A549 (cell line): Measurements from ENCODE around the gene RNF112. TPM values are rescaled to one million over a fixed set of nuclear protein-coding genes. Genes with fewer than 3 reads are reported as not detected.
A peak's percentile ranks its signal among the peaks of the same experiment; 100 is the strongest.

Experiments used
- ATAC-seq, 2 experiments: fragments of 200-7000 bp in 1 of 2; fragments of >200 bp in 1 of 2; cut with Nextera tagmentation in 1 of 2; cut with Tn5 transposase in 1 of 2; 3 replicates each; pipeline versions ENCODE4 v1.8.0 to v1.9.1; 2018 to 2020; ENCODE audit warnings: mild to moderate bottlenecking in 1 of 2, moderate library complexity in 1 of 2
- CTCF ChIA-PET: fragments of 300-600 bp; sonication (Branson Sonifier 250); formaldehyde crosslinking; extraction: SDS; loops from one replicate; lab custom pipeline; 2021; ENCODE audit warnings: antibody characterized with exemption, inconsistent platforms; lab: Yijun Ruan, JAX
- POLR2A ChIA-PET: fragments of 350-600 bp; formaldehyde crosslinking; extraction: SDS; loops from one replicate; lab custom pipeline; 2021; ENCODE audit warnings: antibody characterized with exemption, inconsistent platforms; lab: Yijun Ruan, JAX
- DNase-seq, 2 experiments: peaks; one replicate each; pipeline versions ENCODE4 v3.0.0 to v3.0.0-alpha.2; 2011 to 2016; ENCODE audit warnings: low read depth in 1 of 2, low spot score in 1 of 2
- FAIRE-seq: peaks from 2 replicates; lab custom pipeline; 2011; peaks lifted over from hg19 to GRCh38; lab: Jason Lieb, UNC
- H3K27ac ChIP-seq, 2 experiments: fragments of >200 bp; sonication (Bioruptor Twin); formaldehyde crosslinking; 3 replicates each; pipeline ENCODE4 v1.5.1; 2016 to 2017
- H3K4me1 ChIP-seq: fragments of >200 bp; sonication (Bioruptor Twin); formaldehyde crosslinking; 3 replicates; pipeline ENCODE4 v1.6.1; 2016
- H3K4me2 ChIP-seq: fragments of >200 bp; sonication (Bioruptor Twin); formaldehyde crosslinking; 3 replicates; pipeline ENCODE4 v1.6.1; 2016
- H3K4me3 ChIP-seq: fragments of >200 bp; sonication (Bioruptor Twin); formaldehyde crosslinking; 3 replicates; pipeline ENCODE4 v1.5.1; 2016
- H3K9me3 ChIP-seq: fragments of >200 bp; sonication (Bioruptor Twin); formaldehyde crosslinking; 3 replicates; pipeline ENCODE4 v1.6.1; 2016
- CEBPB ChIP-seq, 2 experiments: fragments of >200 bp in 1 of 2; sonication (Bioruptor Twin) in 1 of 2; formaldehyde crosslinking in 1 of 2; IDR thresholded peaks; 2 replicates each; pipeline ENCODE4 v1.6.1; 2012 to 2016
- CHD2 ChIP-seq: fragments of 150-350 bp; IDR thresholded peaks from 2 replicates; pipeline ENCODE4 v1.6.1; 2014; ENCODE audit warnings: low read length; ENCODE audit not compliant: partially characterized antibody
- ELK1 ChIP-seq: fragments of 150-350 bp; IDR thresholded peaks from 2 replicates; pipeline ENCODE4 v1.6.1; 2014; ENCODE audit warnings: low read depth, mild to moderate bottlenecking, low read length
- EP300 ChIP-seq, 2 experiments: fragments of >200 bp; sonication (Bioruptor Twin); formaldehyde crosslinking; IDR thresholded peaks; 2 replicates in 1 of 2; 3 replicates in 1 of 2; pipeline ENCODE4 v1.6.1; 2016 to 2017
- ESRRA ChIP-seq: fragments of 150-350 bp; IDR thresholded peaks from 2 replicates; pipeline ENCODE4 v1.6.1; 2014; ENCODE audit warnings: mild to moderate bottlenecking, low read length, borderline replicate concordance
- FOSL2 ChIP-seq, 2 experiments: fragments of 450-650 bp in 1 of 2; fragments of >200 bp in 1 of 2; sonication (Bioruptor Twin) in 1 of 2; formaldehyde crosslinking; IDR thresholded peaks; 2 replicates each; pipeline versions ENCODE4 v1.5.0 to v1.6.1; 2016 to 2020; ENCODE audit warnings: mild to moderate bottlenecking in 1 of 2, moderate library complexity in 1 of 2
- HEYL ChIP-seq: fragments of 250-450 bp; sonication (Bioruptor Pico); IDR thresholded peaks from 2 replicates; pipeline ENCODE4 v1.8.0; 2021; ENCODE audit warnings: mild to moderate bottlenecking, moderate library complexity
- HMGXB4 ChIP-seq: fragments of 250-450 bp; sonication (Bioruptor Pico); IDR thresholded peaks from 2 replicates; pipeline ENCODE4 v1.5.0; 2021; ENCODE audit warnings: mild to moderate bottlenecking, moderate library complexity, borderline replicate concordance
- HOXA7 ChIP-seq: fragments of 250-450 bp; sonication (Bioruptor Pico); IDR thresholded peaks from 2 replicates; pipeline ENCODE4 v1.5.0; 2020; ENCODE audit warnings: mild to moderate bottlenecking, moderate library complexity
- HOXB13 ChIP-seq: fragments of 250-450 bp; sonication (Bioruptor Pico); IDR thresholded peaks from 2 replicates; pipeline ENCODE4 v1.5.0; 2020; ENCODE audit warnings: low read depth, mild to moderate bottlenecking, moderate library complexity
- HOXB5 ChIP-seq: fragments of 250-450 bp; sonication (Bioruptor Pico); IDR thresholded peaks from 2 replicates; pipeline ENCODE4 v1.5.0; 2020; ENCODE audit warnings: mild to moderate bottlenecking, moderate library complexity
- JUN ChIP-seq, 2 experiments: fragments of >200 bp; sonication (Bioruptor Twin); formaldehyde crosslinking; IDR thresholded peaks; 2 replicates in 1 of 2; 3 replicates in 1 of 2; pipeline ENCODE4 v1.6.1; 2016 to 2017
- KDM5A ChIP-seq: fragments of 200-600 bp; sonication (generic); IDR thresholded peaks from 2 replicates; pipeline ENCODE4 v1.6.1; 2016; ENCODE audit warnings: antibody characterized with exemption, mild to moderate bottlenecking
- MYC ChIP-seq: IDR thresholded peaks from 2 replicates; pipeline ENCODE4 v1.6.1; 2012; ENCODE audit warnings: mild to moderate bottlenecking, inconsistent platforms, low read length, improper control_type of control experiment, borderline replicate concordance
- NPAS2 ChIP-seq: fragments of 250-450 bp; sonication (Bioruptor Pico); IDR thresholded peaks from 2 replicates; pipeline ENCODE4 v1.8.0; 2022; ENCODE audit warnings: mild to moderate bottlenecking, moderate library complexity, borderline replicate concordance
- NR3C1 ChIP-seq: fragments of >200 bp; sonication (Bioruptor Twin); formaldehyde crosslinking; IDR thresholded peaks from 3 replicates; pipeline ENCODE4 v1.6.1; 2017
- RAD21 ChIP-seq, 2 experiments: fragments of >200 bp in 1 of 2; sonication (Bioruptor Twin) in 1 of 2; formaldehyde crosslinking in 1 of 2; IDR thresholded peaks in 1 of 2; conservative IDR thresholded peaks in 1 of 2; 2 replicates in 1 of 2; 3 replicates in 1 of 2; pipeline ENCODE4 v1.6.1; 2012 to 2018; ENCODE audit warnings: inconsistent platforms in 1 of 2
- SMC3 ChIP-seq: fragments of >200 bp; sonication (Bioruptor Twin); formaldehyde crosslinking; IDR thresholded peaks from 3 replicates; pipeline ENCODE4 v1.6.1; 2018; ENCODE audit warnings: inconsistent platforms
- TFCP2L1 ChIP-seq: fragments of 250-450 bp; sonication (Bioruptor Pico); IDR thresholded peaks from 2 replicates; pipeline ENCODE4 v1.5.0; 2021; ENCODE audit warnings: mild to moderate bottlenecking
- ZC3H11A ChIP-seq: fragments of 450-650 bp; IDR thresholded peaks from 2 replicates; pipeline ENCODE4 v1.6.1; 2014; ENCODE audit warnings: antibody characterized with exemption, mild to moderate bottlenecking
- WGBS: methylation state at CpG from one replicate; pipeline ENCODE4 v1.1.6; 2017; ENCODE audit errors: missing lambda C conversion rate; 5-methylcytosine and 5-hydroxymethylcytosine counted together
- polyA plus RNA-seq, 4 experiments: library from polyadenylated mRNA; depleted of rRNA in 3 of 4; stranded (reverse); fragments of >200 nt; fragmentation: RNase III in 1 of 4; extraction: RNeasy Plus Mini Kit Qiagen cat#74134 plus additional on column Dnase treatment in 1 of 4; gene quantifications; 2 replicates in 3 of 4; 3 replicates in 1 of 4; pipeline ENCODE4 v1.2.3, GENCODE V29; 2011 to 2017
- TF ChIP-seq, protein P1 (sequence below): fragments of 250-450 bp; sonication (Bioruptor Pico); IDR thresholded peaks from 2 replicates; pipeline ENCODE4 v1.5.0; 2020; ENCODE audit warnings: low read depth, mild to moderate bottlenecking, moderate library complexity
- TF ChIP-seq, protein P2 (sequence below): fragments of >200 bp; sonication (Bioruptor Twin); formaldehyde crosslinking; IDR thresholded peaks from 3 replicates; pipeline ENCODE4 v1.5.1; 2016
- TF ChIP-seq, protein P3 (sequence below): IDR thresholded peaks from 2 replicates; pipeline ENCODE4 v1.6.1; 2012

RNF112 gene
- polyA plus RNA-seq, 2 of the 4 experiments (the other 2 are of a cell fraction), result 0.27 to 1.4 TPM

DNA sequence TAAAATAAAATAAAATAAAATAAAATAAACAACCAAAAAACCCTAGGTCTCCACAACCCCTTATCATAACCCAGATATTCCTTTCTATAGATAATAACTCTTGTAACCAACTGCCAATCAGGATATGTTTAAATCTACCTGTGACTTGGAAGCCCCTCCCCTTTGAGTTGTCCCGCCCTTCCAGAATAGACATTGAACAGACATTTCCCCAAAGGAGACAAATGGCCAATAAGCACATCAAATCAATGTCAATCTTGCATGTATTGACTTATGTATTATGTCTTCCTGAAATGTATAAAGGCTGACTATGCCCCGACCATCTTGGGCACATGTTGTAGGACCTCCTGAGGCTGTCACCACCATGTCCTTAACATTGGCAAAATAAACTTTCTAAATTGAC lies 34.2 kb upstream of the RNF112 start:
- ATAC-seq, result no peak
- FAIRE-seq, result no peak
- Histone ChIP-seq H3K4me2 (peak overlapping the region; percentile 90), H3K27ac (peak overlapping the region; percentile 90 to 91), H3K9me3 (no peaks in the 10 kb centered on the region), H3K4me1 (peaks cover 16% of the 10 kb centered on the region), H3K4me3 (peak overlapping the region; percentile 65)
- POLR2A ChIA-PET, result interaction anchor here (0.9 to 2.2 kb wide), 13 partner anchors 7 to 389 kb away, joined by 3 to 45 read pairs (median 7); partner anchors contain the start of genes B9D1 and MFAP4
- CTCF ChIA-PET, result interaction anchor here (1.8 to 12.3 kb wide), 3 partner anchors 12 to 390 kb away, joined by 12 to 148 read pairs (median 59); partner anchors contain the start of gene B9D1
- no peak for DNase-seq
- TF ChIP-seq, protein P1, sequence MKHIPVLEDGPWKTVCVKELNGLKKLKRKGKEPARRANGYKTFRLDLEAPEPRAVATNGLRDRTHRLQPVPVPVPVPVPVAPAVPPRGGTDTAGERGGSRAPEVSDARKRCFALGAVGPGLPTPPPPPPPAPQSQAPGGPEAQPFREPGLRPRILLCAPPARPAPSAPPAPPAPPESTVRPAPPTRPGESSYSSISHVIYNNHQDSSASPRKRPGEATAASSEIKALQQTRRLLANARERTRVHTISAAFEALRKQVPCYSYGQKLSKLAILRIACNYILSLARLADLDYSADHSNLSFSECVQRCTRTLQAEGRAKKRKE (CRISPR knock-in tag), result no peak
- TF ChIP-seq ELK1 (no peak), HOXB13 (CRISPR knock-in tag) (no peak), NPAS2 (CRISPR knock-in tag) (no peak), HMGXB4 (CRISPR knock-in tag) (no peak), MYC (no peak), TFCP2L1 (CRISPR knock-in tag) (no peak), HOXB5 (CRISPR knock-in tag) (no peak), EP300 (IDR thresholded peaks at IDR 0.05) (no peak), NR3C1 (no peak), ESRRA (no peak), HEYL (CRISPR knock-in tag) (no peak)
- TF ChIP-seq, protein P2, sequence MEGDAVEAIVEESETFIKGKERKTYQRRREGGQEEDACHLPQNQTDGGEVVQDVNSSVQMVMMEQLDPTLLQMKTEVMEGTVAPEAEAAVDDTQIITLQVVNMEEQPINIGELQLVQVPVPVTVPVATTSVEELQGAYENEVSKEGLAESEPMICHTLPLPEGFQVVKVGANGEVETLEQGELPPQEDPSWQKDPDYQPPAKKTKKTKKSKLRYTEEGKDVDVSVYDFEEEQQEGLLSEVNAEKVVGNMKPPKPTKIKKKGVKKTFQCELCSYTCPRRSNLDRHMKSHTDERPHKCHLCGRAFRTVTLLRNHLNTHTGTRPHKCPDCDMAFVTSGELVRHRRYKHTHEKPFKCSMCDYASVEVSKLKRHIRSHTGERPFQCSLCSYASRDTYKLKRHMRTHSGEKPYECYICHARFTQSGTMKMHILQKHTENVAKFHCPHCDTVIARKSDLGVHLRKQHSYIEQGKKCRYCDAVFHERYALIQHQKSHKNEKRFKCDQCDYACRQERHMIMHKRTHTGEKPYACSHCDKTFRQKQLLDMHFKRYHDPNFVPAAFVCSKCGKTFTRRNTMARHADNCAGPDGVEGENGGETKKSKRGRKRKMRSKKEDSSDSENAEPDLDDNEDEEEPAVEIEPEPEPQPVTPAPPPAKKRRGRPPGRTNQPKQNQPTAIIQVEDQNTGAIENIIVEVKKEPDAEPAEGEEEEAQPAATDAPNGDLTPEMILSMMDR, result no peak
- TF ChIP-seq, protein P3, sequence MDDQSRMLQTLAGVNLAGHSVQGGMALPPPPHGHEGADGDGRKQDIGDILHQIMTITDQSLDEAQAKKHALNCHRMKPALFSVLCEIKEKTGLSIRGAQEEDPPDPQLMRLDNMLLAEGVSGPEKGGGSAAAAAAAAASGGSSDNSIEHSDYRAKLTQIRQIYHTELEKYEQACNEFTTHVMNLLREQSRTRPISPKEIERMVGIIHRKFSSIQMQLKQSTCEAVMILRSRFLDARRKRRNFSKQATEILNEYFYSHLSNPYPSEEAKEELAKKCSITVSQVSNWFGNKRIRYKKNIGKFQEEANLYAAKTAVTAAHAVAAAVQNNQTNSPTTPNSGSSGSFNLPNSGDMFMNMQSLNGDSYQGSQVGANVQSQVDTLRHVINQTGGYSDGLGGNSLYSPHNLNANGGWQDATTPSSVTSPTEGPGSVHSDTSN, result no peak
- WGBS, result 0% methylated on average over 2 of the region's 2 CpGs

GRCh38 chr17:19377602-19378415 lies 33.2 kb upstream of the RNF112 start:
- CTCF ChIA-PET, result interaction anchor here (0.5 to 12.3 kb wide), 13 partner anchors 9 to 1694 kb away, joined by 3 to 148 read pairs (median 3); partner anchors contain the start of gene B9D1
- H3K27ac ChIP-seq, result peak overlapping the region; percentile 91 to 92
- FAIRE-seq, result peak; percentile 97
- DNase-seq, result peak; percentile 100
- POLR2A ChIA-PET, result interaction anchor here (0.6 to 2.2 kb wide), 29 partner anchors 8 to 490 kb away, joined by 3 to 45 read pairs (median 4); partner anchors contain the start of genes ALDH3A1, ALDH3A2, B9D1 and MFAP4
- peak; percentile 90 to 95 for ATAC-seq
- peaks cover 16% of the 10 kb centered on the region for H3K4me1 ChIP-seq
- peak overlapping the region; percentile 80 for H3K4me3 ChIP-seq
- WGBS, result under 1% methylated on average over 44 of the region's 67 CpGs
- peak overlapping the region; percentile 90 for H3K4me2 ChIP-seq
- H3K9me3 ChIP-seq, result no peaks in the 10 kb centered on the region
- TF ChIP-seq ZC3H11A, result no peak
- no peak for TF ChIP-seq CEBPB (IDR thresholded peaks at IDR 0.05)
- TF ChIP-seq KDM5A, result peak; percentile 31; the same call in 1 of the 2 replicates
- TF ChIP-seq, protein P2, result no peak
- no peak for TF ChIP-seq RAD21 (conservative IDR thresholded peaks at IDR 0.05 in 1 of 2, IDR thresholded peaks at IDR 0.05 in 1 of 2)
- TF ChIP-seq HOXA7 (CRISPR knock-in tag), result no peak
- TF ChIP-seq FOSL2 (IDR thresholded peaks at IDR 0.05), result no peak
- peak; percentile 76 for TF ChIP-seq FOSL2 (CRISPR knock-in tag; IDR thresholded peaks at IDR 0.05)
- TF ChIP-seq HOXB5 (CRISPR knock-in tag), result peak; percentile 69; the same call in 1 of the 2 replicates
- peak; percentile 22; the same call in 1 of the 3 replicates for TF ChIP-seq SMC3
- TF ChIP-seq, protein P1 (CRISPR knock-in tag), result no peak
- peak; percentile 84 for TF ChIP-seq CHD2
- TF ChIP-seq JUN (IDR thresholded peaks at IDR 0.05), result peak; percentile 88 to 89; a peak in 4 of 5 replicates
